Smooth muscle cell (in vitro differentiated cells): ENCODE data around the gene N4BP3. TPM values are rescaled to one million over a fixed set of nuclear protein-coding genes. Genes with fewer than 3 reads are reported as not detected.
"Not testable (repeated sequence)": the region's sequence is repeated elsewhere in the genome, so short reads cannot be mapped to it uniquely, and the experiment has no call there.

ENCODE experiments used
- DNase-seq: peaks from one replicate; lab custom pipeline; 2025; ENCODE audit not compliant: unreplicated experiment; lab: John Stamatoyannopoulos, UW
- H2AFZ ChIP-seq: fragments of 200-600 bp; sonication (generic); 2 replicates; pipeline ENCODE4 v1.6.0; 2016; ENCODE audit warnings: antibody characterized with exemption, low read depth, mild to moderate bottlenecking
- H3F3A ChIP-seq: fragments of 200-600 bp; sonication (generic); 2 replicates; pipeline ENCODE4 v1.6.0; 2017; ENCODE audit warnings: antibody characterized with exemption, low read depth
- H3K27ac ChIP-seq: fragments of 200-600 bp; sonication (generic); 2 replicates; pipeline ENCODE4 v1.5.1; 2016; ENCODE audit warnings: low read depth, mild to moderate bottlenecking
- H3K27me3 ChIP-seq: fragments of 200-600 bp; sonication (generic); 2 replicates; pipeline ENCODE4 v1.6.1; 2016; ENCODE audit warnings: low read depth, mild to moderate bottlenecking
- H3K36me3 ChIP-seq: fragments of 200-600 bp; sonication (generic); 2 replicates; pipeline ENCODE4 v1.5.1; 2016; ENCODE audit warnings: low read depth
- H3K4me1 ChIP-seq: fragments of 200-600 bp; sonication (generic); 2 replicates; pipeline ENCODE4 v1.5.1; 2016; ENCODE audit warnings: low read depth
- H3K4me2 ChIP-seq: fragments of 200-600 bp; sonication (generic); 2 replicates; pipeline ENCODE4 v1.6.0; 2016; ENCODE audit warnings: mild to moderate bottlenecking
- H3K4me3 ChIP-seq: fragments of 200-600 bp; sonication (generic); 2 replicates; pipeline ENCODE4 v1.5.1; 2016; ENCODE audit warnings: mild to moderate bottlenecking
- H3K79me2 ChIP-seq: fragments of 200-600 bp; sonication (generic); 2 replicates; pipeline ENCODE4 v1.6.0; 2016; ENCODE audit warnings: low read depth, mild to moderate bottlenecking
- H3K9ac ChIP-seq: fragments of 200-600 bp; sonication (generic); 2 replicates; pipeline ENCODE4 v1.6.0; 2016; ENCODE audit warnings: low read depth
- H3K9me3 ChIP-seq: fragments of 200-600 bp; sonication (generic); replicated peaks from 2 replicates; pipeline ENCODE4 v1.5.1; 2016; ENCODE audit warnings: low read depth
- H4K20me1 ChIP-seq: fragments of 200-600 bp; sonication (generic); 2 replicates; pipeline ENCODE4 v1.6.0; 2016; ENCODE audit warnings: low read depth
- CTCF ChIP-seq: fragments of 200-600 bp; sonication (generic); IDR thresholded peaks from 2 replicates; pipeline ENCODE4 v1.5.1; 2017; ENCODE audit warnings: borderline replicate concordance, mild to moderate bottlenecking, antibody characterized with exemption; ENCODE audit not compliant: insufficient read depth, poor library complexity, severe bottlenecking
- WGBS: methylation state at CpG from one replicate; pipeline ENCODE4 v1.1.7; 2016; ENCODE audit warnings: low lambda C conversion rate; 5-methylcytosine and 5-hydroxymethylcytosine counted together
- polyA plus RNA-seq: library from polyadenylated mRNA; unstranded; fragments of >200 nt; fragmentation: Nextera tagmentation; extraction: Ambion mirVana; gene quantifications from 2 replicates; pipeline ENCODE4 v1.2.1, GENCODE V29; 2016
- total RNA-seq: library from RNA; depleted of rRNA; stranded (reverse); fragments of >200 nt; gene quantifications from 2 replicates; pipeline ENCODE4 v1.2.3, GENCODE V29; 2014

The N4BP3 gene
- total and polyA plus RNA-seq, 2 experiments from 2014 or later: 0.39 to 1.3 TPM

- Histone ChIP-seq H3F3A (no peaks in the 10 kb centered on the region), H3K4me1 (peaks cover 7% of the 10 kb centered on the region), H3K4me3 (no peak overlapping the region), H3K9ac (no peak overlapping the region), H3K27ac (no peak overlapping the region), H4K20me1 (no peaks in the 10 kb centered on the region), H3K27me3 (no peaks in the 10 kb centered on the region), H3K36me3 (no peaks in the 10 kb centered on the region), H3K79me2 (no peaks in the 10 kb centered on the region), H3K4me2 (no peak overlapping the region), H3K9me3 (no peaks in the 10 kb centered on the region), H2AFZ (no peak overlapping the region)
- WGBS: 82% methylated on average over 10 of the region's 10 CpGs
- no peak for TF ChIP-seq CTCF
- DNase-seq: no peak
Observed at GRCh38 chr5:178125253-178125906, 12.0 kb downstream of the N4BP3 start.

- no peak overlapping the region for H2AFZ ChIP-seq
Observed at GRCh38 chr5:178126556-178126955, 13.2 kb downstream of the N4BP3 start.

DNA sequence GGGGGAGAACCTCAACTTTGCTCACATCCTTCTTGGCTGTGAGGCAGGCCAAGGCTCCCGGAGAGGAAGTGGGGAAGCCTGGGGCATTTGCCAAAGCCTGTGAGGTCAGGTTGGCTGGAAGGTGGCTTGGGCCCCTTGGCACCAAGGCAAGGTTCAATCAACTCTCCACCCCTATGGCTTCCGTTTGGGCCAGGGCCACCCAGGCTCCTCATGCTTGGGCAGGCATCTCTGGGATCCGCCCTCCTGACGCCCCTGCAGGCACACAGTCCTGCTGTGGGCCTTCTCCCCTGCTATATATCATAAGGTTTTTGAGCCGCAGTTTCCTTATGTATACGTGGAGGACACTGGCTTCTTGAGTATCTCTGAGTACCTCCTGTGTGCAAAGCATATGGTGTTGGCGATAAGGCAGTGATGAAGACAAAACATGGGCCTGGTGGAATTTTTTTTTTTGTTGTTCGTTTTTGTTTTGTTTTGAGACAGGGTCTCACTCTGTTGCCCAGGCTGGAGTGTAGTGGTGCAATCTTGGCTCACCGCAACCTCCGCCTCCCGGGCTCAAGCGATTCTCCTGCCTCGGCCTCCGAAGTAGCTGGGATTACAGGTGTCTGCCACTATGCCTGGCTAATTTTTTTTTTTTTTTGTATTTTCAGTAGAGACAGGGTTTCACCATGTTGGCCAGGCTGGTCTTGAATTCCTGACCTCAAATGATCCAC is 14.1 kb downstream of the N4BP3 start:
- H3K9me3 ChIP-seq, H3K4me2 ChIP-seq, H3K27me3 ChIP-seq, H3F3A ChIP-seq, H2AFZ ChIP-seq, H3K79me2 ChIP-seq, H4K20me1 ChIP-seq, H3K27ac ChIP-seq, H3K36me3 ChIP-seq, H3K4me3 ChIP-seq, H3K9ac ChIP-seq, DNase-seq: not testable (repeated sequence)
- peaks cover 13% of the 10 kb centered on the region for H3K4me1 ChIP-seq
- 85% methylated on average over 14 of the region's 14 CpGs for WGBS

More at GRCh38 chr5:178126556-178126955, 13.2 kb downstream of the N4BP3 start:
- H3K79me2 ChIP-seq: no peaks in the 10 kb centered on the region
- H3K9ac ChIP-seq: no peak overlapping the region
- no peaks in the 10 kb centered on the region for H3K27me3 ChIP-seq
- no peak for DNase-seq
- no peak overlapping the region for H3K27ac ChIP-seq
- no peak for TF ChIP-seq CTCF
- H3K4me3 ChIP-seq: no peak overlapping the region
- no peaks in the 10 kb centered on the region for H3K36me3 ChIP-seq
- H3K4me2 ChIP-seq: no peak overlapping the region
- no peaks in the 10 kb centered on the region for H4K20me1 ChIP-seq
- H3K4me1 ChIP-seq: peaks cover 10% of the 10 kb centered on the region
- 23% methylated on average over 3 of the region's 3 CpGs for WGBS
- H3F3A ChIP-seq: no peaks in the 10 kb centered on the region
- no peaks in the 10 kb centered on the region for H3K9me3 ChIP-seq

- WGBS: 84% methylated on average over 9 of the region's 9 CpGs
- Histone ChIP-seq H3F3A (no peaks in the 10 kb centered on the region), H3K79me2 (no peaks in the 10 kb centered on the region)
Observed at GRCh38 chr5:178129296-178129695, 16.0 kb downstream of the N4BP3 start.

GRCh38 chr5:178130234-178130575 is 16.9 kb downstream of the N4BP3 start:
- not testable (repeated sequence) for H3K9me3 ChIP-seq, H3F3A ChIP-seq, H3K27me3 ChIP-seq, DNase-seq, H3K36me3 ChIP-seq, H4K20me1 ChIP-seq, H3K79me2 ChIP-seq
- Histone ChIP-seq H3K27ac (peak overlapping the region; percentile 62), H3K4me3 (peak overlapping the region; percentile 74), H2AFZ (peak overlapping the region; percentile 93), H3K9ac (peak overlapping the region; percentile 71), H3K4me1 (peaks cover 13% of the 10 kb centered on the region), H3K4me2 (peak overlapping the region; percentile 90)
- WGBS: 20% methylated on average over 11 of the region's 11 CpGs

More at GRCh38 chr5:178129296-178129695, 16.0 kb downstream of the N4BP3 start:
- H3K27me3 ChIP-seq: no peaks in the 10 kb centered on the region
- no peaks in the 10 kb centered on the region for H3K9me3 ChIP-seq
- no peak overlapping the region for H3K4me2 ChIP-seq
- H3K4me1 ChIP-seq: peaks cover 13% of the 10 kb centered on the region
- no peak overlapping the region for H3K4me3 ChIP-seq
- no peak for TF ChIP-seq CTCF
- H4K20me1 ChIP-seq: no peaks in the 10 kb centered on the region
- no peak overlapping the region for H3K9ac ChIP-seq
- no peak for DNase-seq
- H3K27ac ChIP-seq: no peak overlapping the region
- H2AFZ ChIP-seq: no peak overlapping the region
- H3K36me3 ChIP-seq: no peaks in the 10 kb centered on the region
